Mucosa of rectum (tissue), 2 donors: ENCODE measurements around the gene FGF16.
"Not testable (repeated sequence)": the region's sequence is repeated elsewhere in the genome, so short reads cannot be mapped to it uniquely, and the experiment has no call there.

Experiments used
- H3K27ac ChIP-seq, 2 donors: one replicate each; pipeline ENCODE4 v1.7.0; 2013; ENCODE audit warnings: inconsistent platforms in 2 of 2, low read depth in 2 of 2, low read length in 2 of 2
- H3K27me3 ChIP-seq, 2 donors: one replicate each; pipeline ENCODE4 v1.7.0; 2013; ENCODE audit warnings: low read length in 2 of 2; ENCODE audit not compliant: control insufficient read depth in 2 of 2, insufficient read depth in 2 of 2
- H3K36me3 ChIP-seq, 2 donors: one replicate each; pipeline ENCODE4 v1.7.0; 2013; ENCODE audit warnings: low read length in 2 of 2; ENCODE audit not compliant: control insufficient read depth in 2 of 2, insufficient read depth in 2 of 2
- H3K4me1 ChIP-seq, 2 donors: one replicate each; pipeline ENCODE4 v1.7.0; 2013; ENCODE audit warnings: low read length in 2 of 2, mild to moderate bottlenecking in 1 of 2; ENCODE audit not compliant: control insufficient read depth in 2 of 2, insufficient read depth in 2 of 2
- H3K4me3 ChIP-seq, 2 donors: one replicate each; pipeline ENCODE4 v1.7.0; 2013; ENCODE audit warnings: low read length in 2 of 2
- H3K9ac ChIP-seq, 2 donors: one replicate each; pipeline ENCODE4 v1.7.0; 2013; ENCODE audit warnings: low read length in 2 of 2, low read depth in 1 of 2, mild to moderate bottlenecking in 1 of 2
- H3K9me3 ChIP-seq, 2 donors: one replicate each; pipeline ENCODE4 v1.7.0; 2013; ENCODE audit warnings: low read length in 2 of 2; ENCODE audit not compliant: control insufficient read depth in 2 of 2
- donor health status: healthy.
- donor health status: Normal muscosa, but diverticular disease.

FGF16 gene

DNA sequence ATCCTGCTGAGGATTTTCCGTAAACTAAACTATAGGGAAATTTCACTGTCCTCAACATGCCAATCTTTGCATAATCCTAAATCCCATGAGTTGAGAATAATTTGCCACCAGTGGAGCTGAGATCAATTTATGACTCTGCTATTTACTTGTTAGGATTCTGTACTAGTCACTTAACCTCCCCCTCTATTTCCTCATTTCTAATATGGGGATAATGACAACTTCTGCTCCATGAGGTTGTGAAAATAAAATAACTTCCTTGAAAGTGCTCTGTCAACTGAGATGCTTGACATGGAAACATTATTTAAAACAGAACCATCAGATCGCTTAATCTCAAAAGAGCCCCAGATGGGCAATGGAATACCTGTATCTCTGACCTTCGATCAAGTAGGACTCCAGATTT lies 2.6 kb upstream of the FGF16 start:
- Histone ChIP-seq H3K36me3 (no peaks in the 10 kb centered on the region), H3K9me3 (no peaks in the 10 kb centered on the region), H3K9ac (no peak overlapping the region), H3K27me3 (peaks cover 0 to 3% of the 10 kb centered on the region in 2 donors), H3K27ac (no peak overlapping the region), H3K4me1 (peaks cover 0 to 2% of the 10 kb centered on the region in 2 donors), H3K4me3 (no peak overlapping the region)

DNA sequence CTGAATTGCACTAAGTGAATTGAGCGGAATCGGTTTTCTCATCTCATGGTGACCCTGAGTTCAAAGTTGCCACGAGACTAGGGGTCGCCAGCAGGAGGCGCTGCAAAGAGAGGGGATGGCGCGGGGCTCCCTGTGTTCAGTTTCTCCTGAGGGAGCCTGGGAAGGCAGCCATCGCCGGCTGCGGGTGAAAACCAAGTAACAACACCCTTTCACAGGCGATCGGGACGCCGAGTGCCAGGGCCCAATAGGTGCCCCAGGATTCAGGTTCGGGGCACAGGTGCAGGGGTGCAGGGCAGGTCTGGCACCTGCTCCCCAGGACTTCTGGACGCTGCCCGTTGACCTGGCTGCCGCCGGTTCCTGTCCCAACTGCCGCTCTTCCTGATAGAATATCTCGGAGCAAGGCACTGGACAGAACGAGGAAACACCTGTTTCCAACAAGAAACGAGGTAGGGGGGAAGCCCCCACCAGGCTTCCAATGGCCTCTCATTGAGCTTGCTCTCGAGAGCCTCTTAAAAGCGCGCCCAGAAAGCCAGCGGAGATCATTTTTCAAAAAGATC lies 1.1 kb upstream of the FGF16 start:
- peaks cover 0 to 2% of the 10 kb centered on the region in 2 donors for H3K4me1 ChIP-seq
- H3K36me3 ChIP-seq: no peaks in the 10 kb centered on the region
- peak overlapping the region in 1 of 2 donors; percentile 14 for H3K9ac ChIP-seq
- no peaks in the 10 kb centered on the region for H3K9me3 ChIP-seq
- H3K4me3 ChIP-seq: peak overlapping the region; percentile 39 to 48
- H3K27me3 ChIP-seq: peaks cover 0 to 3% of the 10 kb centered on the region in 2 donors
- H3K27ac ChIP-seq: no peak overlapping the region

DNA sequence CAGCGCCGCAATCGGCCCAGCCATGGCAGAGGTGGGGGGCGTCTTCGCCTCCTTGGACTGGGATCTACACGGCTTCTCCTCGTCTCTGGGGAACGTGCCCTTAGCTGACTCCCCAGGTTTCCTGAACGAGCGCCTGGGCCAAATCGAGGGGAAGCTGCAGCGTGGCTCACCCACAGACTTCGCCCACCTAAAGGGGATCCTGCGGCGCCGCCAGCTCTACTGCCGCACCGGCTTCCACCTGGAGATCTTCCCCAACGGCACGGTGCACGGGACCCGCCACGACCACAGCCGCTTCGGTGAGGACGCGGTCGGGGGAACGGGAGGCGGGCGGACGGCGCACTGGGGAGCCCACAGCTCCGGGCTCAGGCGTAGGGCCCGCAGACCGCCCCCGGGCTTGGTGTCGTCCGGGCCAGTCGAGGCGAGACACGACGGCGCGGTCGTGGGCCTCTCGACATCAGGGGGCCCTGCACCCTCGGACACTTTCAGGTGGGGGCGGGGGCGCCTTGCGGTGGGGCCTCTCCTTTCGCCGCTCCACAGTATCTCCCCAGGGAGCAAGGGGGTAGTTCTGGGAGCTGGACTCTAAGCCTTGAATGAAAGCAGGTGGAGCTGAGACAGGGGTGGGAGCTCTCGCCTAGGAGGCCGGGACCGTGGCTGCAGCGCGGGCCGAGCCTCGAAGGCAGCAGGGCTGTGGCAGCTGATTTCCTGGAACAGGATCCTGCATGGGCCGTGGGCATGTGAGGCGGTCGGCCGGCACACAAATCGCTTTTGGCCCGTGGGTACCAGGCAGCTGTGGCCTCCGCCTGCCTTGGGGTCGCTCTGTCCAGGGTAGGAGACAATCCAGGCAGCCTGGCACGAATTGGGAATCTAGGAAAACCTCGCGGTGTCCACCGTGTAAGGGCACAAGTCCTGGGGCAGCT lies 722 bp downstream of the FGF16 start:
- peaks cover 0 to 2% of the 10 kb centered on the region in 2 donors for H3K4me1 ChIP-seq
- peak overlapping the region in 1 of 2 donors; percentile 3 for H3K4me3 ChIP-seq
- H3K9ac ChIP-seq: no peak overlapping the region
- no peaks in the 10 kb centered on the region for H3K9me3 ChIP-seq
- H3K27ac ChIP-seq: no peak overlapping the region
- H3K27me3 ChIP-seq: peaks cover 0 to 3% of the 10 kb centered on the region in 2 donors
- H3K36me3 ChIP-seq: no peaks in the 10 kb centered on the region

DNA sequence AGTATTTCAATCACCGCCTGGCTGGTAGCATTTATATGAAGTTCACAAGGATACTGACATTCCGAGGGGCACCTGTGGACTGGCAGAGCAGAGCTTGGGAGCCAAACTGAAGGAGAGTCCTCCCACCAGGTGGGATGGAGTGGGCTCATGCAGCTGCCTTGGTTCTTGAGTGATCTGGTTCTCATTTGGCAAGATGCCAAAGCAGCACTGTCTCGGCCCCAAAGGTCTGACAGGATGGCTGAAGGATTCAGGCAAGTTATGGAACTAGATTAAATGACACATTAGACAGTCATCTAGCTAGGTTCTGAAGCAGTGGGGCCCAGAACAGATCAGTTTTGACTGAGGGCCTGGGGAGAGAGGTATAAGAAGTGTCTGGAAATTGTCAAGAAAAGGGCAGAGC lies 3.2 kb downstream of the FGF16 start:
- H3K4me1 ChIP-seq: peaks cover 0 to 2% of the 10 kb centered on the region in 2 donors
- H3K27me3 ChIP-seq: peaks cover 0 to 3% of the 10 kb centered on the region in 2 donors
- no peak overlapping the region for H3K27ac ChIP-seq
- no peak overlapping the region for H3K4me3 ChIP-seq
- no peaks in the 10 kb centered on the region for H3K36me3 ChIP-seq
- no peak overlapping the region for H3K9ac ChIP-seq
- no peaks in the 10 kb centered on the region for H3K9me3 ChIP-seq

DNA sequence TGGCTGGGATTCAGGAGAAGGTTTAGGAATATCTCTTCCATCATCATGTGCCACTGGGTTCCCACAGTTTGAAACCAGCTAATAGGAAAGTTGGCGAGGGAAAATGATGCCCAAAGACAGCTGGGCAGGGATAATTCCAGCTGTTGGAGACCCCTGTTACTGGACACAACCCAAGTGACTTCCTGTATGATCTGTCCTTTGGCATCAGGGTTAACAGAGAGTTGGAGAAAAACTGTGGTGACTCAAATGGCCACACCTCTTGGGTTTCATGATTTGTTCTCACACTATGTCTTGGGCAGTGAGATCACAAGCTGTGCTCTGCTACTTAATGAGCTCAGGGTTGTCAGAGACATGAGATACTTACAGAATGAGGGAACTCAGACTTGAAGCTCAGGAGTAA lies 3.8 kb downstream of the FGF16 start:
- Histone ChIP-seq H3K4me3 (no peak overlapping the region), H3K27me3 (peaks cover 0 to 3% of the 10 kb centered on the region in 2 donors), H3K9ac (no peak overlapping the region), H3K9me3 (no peaks in the 10 kb centered on the region), H3K36me3 (no peaks in the 10 kb centered on the region), H3K27ac (no peak overlapping the region), H3K4me1 (peaks cover 0 to 2% of the 10 kb centered on the region in 2 donors)

DNA sequence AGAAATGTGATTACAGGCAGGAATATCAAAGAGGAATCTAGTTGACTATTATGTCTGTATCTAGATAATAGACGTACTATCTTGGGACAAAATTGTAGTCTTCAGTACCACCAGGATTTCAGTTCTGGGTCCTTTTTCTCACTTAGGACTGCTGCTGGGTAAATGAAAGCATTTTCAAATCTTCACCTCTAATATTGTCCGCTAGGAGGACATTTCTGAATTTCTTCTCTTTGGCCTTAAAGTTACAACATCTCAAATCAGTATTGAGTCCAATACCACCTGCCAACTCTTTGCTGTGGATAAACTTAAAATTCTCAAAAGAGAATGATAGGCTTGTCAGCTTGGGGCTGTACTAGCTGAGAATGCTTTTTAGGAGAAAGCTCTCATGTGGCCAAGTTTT lies 6.0 kb downstream of the FGF16 start:
- H3K27me3 ChIP-seq: no peaks in the 10 kb centered on the region
- no peak overlapping the region for H3K9ac ChIP-seq
- H3K4me1 ChIP-seq: no peaks in the 10 kb centered on the region
- no peaks in the 10 kb centered on the region for H3K9me3 ChIP-seq
- no peaks in the 10 kb centered on the region for H3K36me3 ChIP-seq
- no peak overlapping the region for H3K27ac ChIP-seq
- H3K4me3 ChIP-seq: no peak overlapping the region

DNA sequence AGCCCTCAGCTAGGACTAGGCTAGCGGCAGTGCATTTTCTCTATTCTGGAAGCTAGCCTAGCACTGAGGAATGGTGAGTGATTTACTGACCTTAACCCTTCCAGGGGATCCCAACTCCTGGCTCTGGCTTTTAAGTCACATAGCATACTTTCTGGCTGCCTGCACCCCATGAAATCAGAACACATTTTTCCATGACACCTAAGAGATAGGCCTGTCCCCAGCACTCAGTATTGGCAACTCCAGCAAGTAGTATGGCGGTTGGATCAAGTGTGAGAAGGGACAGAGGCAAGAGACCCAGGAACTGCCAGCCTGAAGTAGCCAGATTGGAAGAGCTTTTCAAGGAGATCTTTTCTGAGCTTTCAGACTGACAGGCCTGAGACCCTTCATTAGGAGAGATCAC lies 8.2 kb downstream of the FGF16 start:
- H3K9me3 ChIP-seq: no peaks in the 10 kb centered on the region
- H3K4me1 ChIP-seq: no peaks in the 10 kb centered on the region
- no peak overlapping the region for H3K27ac ChIP-seq
- no peaks in the 10 kb centered on the region for H3K36me3 ChIP-seq
- H3K4me3 ChIP-seq: no peak overlapping the region
- no peak overlapping the region for H3K9ac ChIP-seq
- no peaks in the 10 kb centered on the region for H3K27me3 ChIP-seq

DNA sequence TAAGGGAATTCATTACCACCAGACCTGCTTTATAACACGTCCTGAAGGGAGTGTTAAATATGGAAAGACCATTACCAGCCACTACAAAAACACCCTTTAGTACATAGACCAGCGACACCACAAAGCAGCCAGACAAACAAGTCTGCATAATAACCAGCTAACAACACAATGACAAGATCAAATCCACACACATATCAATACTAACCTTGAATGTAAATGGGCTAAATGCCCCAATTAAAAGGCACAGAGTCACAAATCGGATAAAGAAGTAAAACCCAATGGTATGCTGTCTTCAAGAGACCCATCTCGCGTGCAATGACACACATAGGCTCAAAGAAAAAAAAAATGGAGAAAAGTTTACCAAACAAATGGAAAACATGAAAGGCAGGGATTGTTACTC lies 36.9 kb downstream of the FGF16 start:
- Histone ChIP-seq H3K27me3 (no peaks in the 10 kb centered on the region), H3K9me3 (no peaks in the 10 kb centered on the region), H3K9ac (no peak overlapping the region), H3K4me1 (no peaks in the 10 kb centered on the region), H3K36me3 (no peaks in the 10 kb centered on the region), H3K27ac (no peak overlapping the region), H3K4me3 (no peak overlapping the region)

DNA sequence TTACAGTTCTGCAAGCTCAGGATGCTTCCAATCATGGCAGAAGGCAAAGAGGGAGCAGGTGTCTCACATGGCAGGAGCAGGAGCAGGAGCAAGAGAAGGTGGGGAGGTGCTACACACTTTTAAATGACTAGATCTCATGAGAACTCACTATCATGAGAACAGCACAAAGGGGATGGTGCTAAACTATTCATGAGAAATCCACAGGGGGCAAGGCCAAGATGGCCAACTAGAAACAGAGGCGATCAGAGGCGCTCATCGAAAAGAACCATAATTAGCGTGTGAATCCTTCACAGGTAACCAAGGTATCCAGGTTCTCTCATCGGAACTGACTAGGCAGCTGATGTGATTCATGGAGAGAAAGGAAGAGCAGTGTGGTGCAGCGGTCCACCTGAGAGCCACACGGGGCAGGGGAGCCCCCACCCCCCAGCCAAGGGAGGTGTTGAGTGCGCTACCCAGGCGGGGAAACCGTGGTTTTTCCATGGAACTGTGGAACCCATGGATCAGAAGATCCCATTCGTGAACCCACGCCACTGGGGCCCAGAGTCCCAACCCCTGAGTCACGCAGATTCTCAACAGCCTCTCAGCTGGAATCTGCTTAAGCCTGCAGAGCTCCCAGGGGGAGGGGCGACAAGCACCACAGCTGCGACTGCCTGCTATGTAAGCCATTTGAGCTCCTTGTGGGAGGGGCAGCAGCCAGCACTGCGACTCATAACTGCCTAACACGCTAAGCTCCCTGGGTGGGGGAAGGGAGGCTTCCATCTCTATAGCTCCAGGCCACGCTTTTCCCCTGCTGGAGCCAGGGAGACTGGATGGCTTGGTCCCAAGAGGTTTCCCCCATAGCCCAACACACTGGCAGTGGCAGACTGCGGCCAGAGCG lies 46.7 kb downstream of the FGF16 start:
- no peak overlapping the region for H3K27ac ChIP-seq

DNA sequence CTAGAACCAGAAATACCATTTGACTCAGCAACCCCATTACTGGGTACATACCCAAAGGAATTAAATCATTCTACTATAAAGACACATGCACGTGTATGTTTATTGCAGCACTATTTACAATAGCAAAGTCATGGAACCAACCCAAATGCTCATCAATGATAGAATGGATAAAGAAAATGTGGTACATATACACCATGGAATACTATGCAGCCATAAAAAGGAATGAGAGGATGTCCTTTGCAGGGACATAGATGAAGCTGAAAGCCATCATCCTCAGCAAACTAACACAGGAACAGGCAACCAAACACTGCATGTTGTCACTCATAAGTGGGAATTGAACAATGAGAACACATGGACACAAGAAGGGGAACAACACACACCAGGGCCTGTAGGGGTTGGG lies 53.0 kb downstream of the FGF16 start:
- not testable (repeated sequence) for H3K9ac ChIP-seq, H3K36me3 ChIP-seq, H3K4me1 ChIP-seq, H3K9me3 ChIP-seq, H3K4me3 ChIP-seq, H3K27me3 ChIP-seq, H3K27ac ChIP-seq

More for the DNA sequence above, 46.7 kb downstream of the FGF16 start:
- Histone ChIP-seq H3K9me3 (no peaks in the 10 kb centered on the region), H3K27me3 (no peaks in the 10 kb centered on the region), H3K9ac (no peak overlapping the region), H3K4me3 (no peak overlapping the region), H3K4me1 (no peaks in the 10 kb centered on the region), H3K36me3 (no peaks in the 10 kb centered on the region)
